Gastroesophageal sphincter (tissue), 3 donors: Measurements from ENCODE around the gene PLEKHG4B.

Source experiments
- POLR2A ChIP-seq, 2 donors: fragments of 450-650 bp; IDR thresholded peaks; one replicate each; pipeline ENCODE4 v1.6.1; 2017; ENCODE audit warnings: antibody characterized with exemption in 2 of 2, mild to moderate bottlenecking in 2 of 2, moderate library complexity in 1 of 2
- TF ChIP-seq, protein P1 (sequence below), 4 experiments: fragments of 200-600 bp in 2 of 4; fragments of 450-650 bp in 2 of 4; sonication (generic) in 1 of 4; IDR thresholded peaks; one replicate each; pipeline ENCODE4 v1.5.1; 2017 to 2019; ENCODE audit warnings: antibody characterized with exemption in 4 of 4, mild to moderate bottlenecking in 2 of 4, moderate library complexity in 2 of 4

DNA sequence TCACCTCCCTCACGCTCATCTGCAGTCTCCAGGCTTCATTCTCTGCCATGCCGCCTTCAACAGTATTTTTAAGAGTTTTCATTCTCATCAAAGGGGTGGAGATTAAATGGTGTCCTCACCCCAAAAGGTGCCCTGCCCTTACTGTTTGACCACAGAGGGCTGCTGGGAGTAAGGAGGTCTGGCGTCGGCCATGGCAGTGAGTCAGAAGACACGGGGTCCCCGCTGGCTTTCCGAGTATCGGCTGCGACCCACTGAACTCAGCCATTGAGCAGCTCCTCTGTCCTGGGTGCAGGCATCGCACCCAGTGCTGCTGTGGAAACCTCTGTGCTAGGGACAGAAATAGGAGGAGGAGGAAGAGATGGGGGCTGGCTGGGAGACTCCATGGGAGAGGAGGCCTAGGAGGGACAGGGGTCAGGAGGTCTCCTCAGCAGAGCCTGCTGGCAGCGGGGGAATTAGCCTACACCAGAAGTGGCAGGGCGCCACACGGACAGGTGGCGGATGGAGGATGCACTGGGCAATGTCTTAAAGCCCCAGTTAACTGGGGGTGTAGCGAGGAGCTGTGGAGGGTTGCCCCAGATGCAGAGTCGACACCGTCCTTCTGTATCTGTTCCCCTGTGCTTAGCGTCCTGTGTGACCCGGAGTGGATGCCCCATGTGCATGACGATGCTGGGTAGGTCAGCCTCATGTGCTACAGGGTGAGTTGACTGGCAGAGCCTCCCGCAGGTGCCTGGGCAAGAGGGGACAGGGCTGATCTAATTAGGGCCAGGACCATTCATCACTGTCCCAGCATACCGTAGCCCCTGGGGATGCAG is 15.4 kb upstream of the PLEKHG4B start:
- no peak for TF ChIP-seq POLR2A (IDR thresholded peaks at IDR 0.05)
- TF ChIP-seq, protein P1, sequence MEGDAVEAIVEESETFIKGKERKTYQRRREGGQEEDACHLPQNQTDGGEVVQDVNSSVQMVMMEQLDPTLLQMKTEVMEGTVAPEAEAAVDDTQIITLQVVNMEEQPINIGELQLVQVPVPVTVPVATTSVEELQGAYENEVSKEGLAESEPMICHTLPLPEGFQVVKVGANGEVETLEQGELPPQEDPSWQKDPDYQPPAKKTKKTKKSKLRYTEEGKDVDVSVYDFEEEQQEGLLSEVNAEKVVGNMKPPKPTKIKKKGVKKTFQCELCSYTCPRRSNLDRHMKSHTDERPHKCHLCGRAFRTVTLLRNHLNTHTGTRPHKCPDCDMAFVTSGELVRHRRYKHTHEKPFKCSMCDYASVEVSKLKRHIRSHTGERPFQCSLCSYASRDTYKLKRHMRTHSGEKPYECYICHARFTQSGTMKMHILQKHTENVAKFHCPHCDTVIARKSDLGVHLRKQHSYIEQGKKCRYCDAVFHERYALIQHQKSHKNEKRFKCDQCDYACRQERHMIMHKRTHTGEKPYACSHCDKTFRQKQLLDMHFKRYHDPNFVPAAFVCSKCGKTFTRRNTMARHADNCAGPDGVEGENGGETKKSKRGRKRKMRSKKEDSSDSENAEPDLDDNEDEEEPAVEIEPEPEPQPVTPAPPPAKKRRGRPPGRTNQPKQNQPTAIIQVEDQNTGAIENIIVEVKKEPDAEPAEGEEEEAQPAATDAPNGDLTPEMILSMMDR (IDR thresholded peaks at IDR 0.05), result no peak
